GM12878 (cell line): ENCODE data around the gene MORC1. TPM values are rescaled to one million over a fixed set of nuclear protein-coding genes. Genes with fewer than 3 reads are reported as not detected.

Experiments
- ATAC-seq: fragments of 200-7000 bp; cut with Tn5 transposase; 3 replicates; pipeline ENCODE4 v1.9.1; 2020; ENCODE audit warnings: mild to moderate bottlenecking, moderate library complexity
- BruUV-seq: library from RNA; stranded (reverse); fragments of 400-500 nt; replicated peaks from 2 replicates; lab custom pipeline; 2021; lab: Mats Ljungman, UMichigan
- CTCF ChIA-PET: fragments of 300-600 bp; sonication (Branson Sonifier 250); formaldehyde crosslinking; extraction: SDS; loops from one replicate; lab custom pipeline; 2021; ENCODE audit warnings: inconsistent platforms; lab: Yijun Ruan, JAX
- POLR2A ChIA-PET: fragments of 350-600 bp; formaldehyde crosslinking; extraction: SDS; loops from one replicate; lab custom pipeline; 2021; ENCODE audit warnings: inconsistent platforms; lab: Charles Lee
- RAD21 ChIA-PET: fragments of 300-600 bp; sonication (Branson Sonifier 250); formaldehyde crosslinking; loops from one replicate; lab custom pipeline; 2023; ENCODE audit warnings: antibody characterized with exemption; ENCODE audit not compliant: unreplicated experiment; lab: Charles Lee
- SMC1A ChIA-PET: fragments of 300-600 bp; sonication (Branson Sonifier 250); formaldehyde crosslinking; loops from one replicate; lab custom pipeline; 2023; ENCODE audit not compliant: unreplicated experiment, uncharacterized antibody; lab: Charles Lee
- DNase-seq: peaks from one replicate; pipeline ENCODE4 v3.0.0-alpha.2; 2011; ENCODE audit warnings: low read depth, low spot score
- FAIRE-seq: peaks from 3 replicates; lab custom pipeline; 2011; peaks lifted over from hg19 to GRCh38; lab: Jason Lieb, UNC
- H2AFZ ChIP-seq: 2 replicates; pipeline ENCODE4 v1.6.0; 2011; ENCODE audit warnings: low read depth, low read length, control low read depth; ENCODE audit not compliant: control insufficient read depth
- H3K27ac ChIP-seq: 2 replicates; pipeline ENCODE4 v1.5.1; 2011; ENCODE audit warnings: control low read depth; ENCODE audit not compliant: control insufficient read depth, insufficient read depth
- H3K27me3 ChIP-seq, 2 experiments: replicated peaks in 1 of 2; 2 replicates each; pipeline versions ENCODE4 v1.6.0 to v1.6.1; 2011; ENCODE audit warnings: low read length in 1 of 2; ENCODE audit not compliant: control insufficient read depth in 2 of 2, insufficient read depth in 2 of 2
- H3K36me3 ChIP-seq, 2 experiments: 2 replicates each; pipeline ENCODE4 v1.5.1; 2011; ENCODE audit warnings: low read length in 1 of 2; ENCODE audit not compliant: control insufficient read depth in 2 of 2, insufficient read depth in 2 of 2
- H3K4me1 ChIP-seq: 2 replicates; pipeline ENCODE4 v1.6.1; 2011; ENCODE audit warnings: mild to moderate bottlenecking, low read length, moderate library complexity, mixed read lengths; ENCODE audit not compliant: control insufficient read depth, insufficient read depth
- H3K4me2 ChIP-seq: 2 replicates; pipeline ENCODE4 v1.6.0; 2011; ENCODE audit warnings: control low read depth; ENCODE audit not compliant: control insufficient read depth, insufficient read depth
- H3K4me3 ChIP-seq: fragments of 200-600 bp; sonication (generic); 2 replicates; pipeline ENCODE4 v1.5.1; 2016
- H3K79me2 ChIP-seq: 2 replicates; pipeline ENCODE4 v1.6.0; 2011; ENCODE audit warnings: low read length; ENCODE audit not compliant: control insufficient read depth, insufficient read depth
- H3K9ac ChIP-seq: 2 replicates; pipeline ENCODE4 v1.8.0; 2011; ENCODE audit warnings: low read length, control low read depth, mixed read lengths; ENCODE audit not compliant: control insufficient read depth, insufficient read depth
- H3K9me3 ChIP-seq: replicated peaks from 3 replicates; pipeline ENCODE4 v1.5.1; 2011; ENCODE audit warnings: mild to moderate bottlenecking, low read length; ENCODE audit not compliant: control insufficient read depth, insufficient read depth
- H4K20me1 ChIP-seq: 2 replicates; pipeline ENCODE4 v1.6.0; 2011; ENCODE audit not compliant: control insufficient read depth, insufficient read depth
- CHD2 ChIP-seq: IDR thresholded peaks from 2 replicates; pipeline ENCODE4 v1.6.1; 2011; ENCODE audit warnings: low read depth, low read length, improper control_type of control experiment, borderline replicate concordance
- GABPA ChIP-seq: IDR thresholded peaks from 2 replicates; pipeline ENCODE4 v1.6.1; 2014; ENCODE audit warnings: antibody characterized with exemption, low read depth, mild to moderate bottlenecking, inconsistent platforms
- KDM1A ChIP-seq: fragments of 200-600 bp; sonication (generic); IDR thresholded peaks from 2 replicates; pipeline ENCODE4 v1.6.1; 2016; ENCODE audit warnings: borderline replicate concordance
- NFIC ChIP-seq: IDR thresholded peaks from 2 replicates; pipeline ENCODE4 v1.6.1; 2012; ENCODE audit warnings: low read depth, mild to moderate bottlenecking, inconsistent platforms, low read length, moderate library complexity
- SMC3 ChIP-seq: IDR thresholded peaks from 2 replicates; pipeline ENCODE4 v1.6.1; 2011; ENCODE audit warnings: low read length, improper control_type of control experiment, borderline replicate concordance
- TCF3 ChIP-seq: IDR thresholded peaks from 2 replicates; pipeline ENCODE4 v1.6.1; 2012; ENCODE audit warnings: low read depth, mild to moderate bottlenecking, low read length, borderline replicate concordance; ENCODE audit not compliant: insufficient read depth
- WGBS: methylation state at CpG from one replicate; pipeline ENCODE4 v1.1.6; 2016; ENCODE audit warnings: low lambda C conversion rate; ENCODE audit not compliant: insufficient replicate concordance, insufficient coverage; ENCODE audit errors: missing lambda C conversion rate; 5-methylcytosine and 5-hydroxymethylcytosine counted together
- in situ Hi-C: fragments of 300-500 bp; cut with MboI; formaldehyde crosslinking; loops from 9 replicates; pipeline ENCODE4 v1.14.3; 2018; ENCODE audit warnings: mixed read lengths
- intact Hi-C: fragments of 100-400 bp; cut with micrococcal nuclease; formaldehyde crosslinking; loops from one replicate; pipeline ENCODE4 v1.14.2; 2022; ENCODE audit not compliant: unreplicated experiment
- polyA plus RNA-seq, 11 experiments: library from polyadenylated mRNA; depleted of rRNA in 4 of 11; unstranded in 6 of 11; stranded (reverse) in 5 of 11; fragments of >200 nt; fragmentation: Nextera tagmentation in 4 of 11; fragmentation: Illumina TruSeq in 1 of 11; extraction: Ambion mirVana in 4 of 11; extraction: Trizol in 1 of 11; gene quantifications; 1 replicate in 1 of 11; 2 replicates in 10 of 11; pipeline versions ENCODE4 v1.2.1 to v1.2.3, GENCODE V29; 2011 to 2016; ENCODE audit warnings: inconsistent platforms in 2 of 11, missing spikeins in 2 of 11, low read depth in 1 of 11
- total RNA-seq, 4 experiments: library from RNA; depleted of rRNA in 3 of 4; stranded (reverse); fragments of >200 nt in 3 of 4; fragmentation: Illumina TruSeq in 1 of 4; extraction: Trizol in 1 of 4; gene quantifications; 2 replicates each; pipeline versions ENCODE4 v1.2.1 to v1.2.3, GENCODE V29; 2013 to 2021
- TF ChIP-seq, protein P1 (sequence below): IDR thresholded peaks from 2 replicates; pipeline ENCODE4 v1.6.1; 2012; ENCODE audit warnings: low read depth, low read length, improper control_type of control experiment

The MORC1 gene
- total and polyA plus RNA-seq, 10 of the 15 experiments (the other 5 are each of a cell fraction or from before 2014, with no cell fraction given) = 0.18 TPM; not detected in 9

GRCh38 chr3:109112946-109113760 lies 4.8 kb downstream of the MORC1 start:
- H3K4me1 ChIP-seq = no peaks in the 10 kb centered on the region
- no peaks in the 10 kb centered on the region for H3K9me3 ChIP-seq
- SMC1A ChIA-PET = interaction anchor here (1.0 to 1.4 kb wide), 4 partner anchors 13 to 89 kb away, joined by 3 to 5 read pairs (median 3); no protein-coding TSS in a partner anchor
- no peaks in the 10 kb centered on the region for H4K20me1 ChIP-seq
- H3K9ac ChIP-seq = no peak overlapping the region
- DNase-seq (no peak), FAIRE-seq (no peak), ATAC-seq (no peak)
- WGBS = 8% methylated on average over 4 of the region's 4 CpGs
- H3K36me3 ChIP-seq = no peaks in the 10 kb centered on the region
- CTCF ChIA-PET = interaction anchor here (0.6 kb wide), 1 partner anchor 9 kb away, joined by 4 read pairs; no protein-coding TSS in a partner anchor
- no TSS peak for BruUV-seq
- no peak overlapping the region for H3K4me2 ChIP-seq
- no peak for TF ChIP-seq CHD2
- TF ChIP-seq NFIC = no peak
- no peak for TF ChIP-seq TCF3
- TF ChIP-seq GABPA = no peak
- no peak for TF ChIP-seq KDM1A
- TF ChIP-seq SMC3 = no peak
- TF ChIP-seq, protein P1, sequence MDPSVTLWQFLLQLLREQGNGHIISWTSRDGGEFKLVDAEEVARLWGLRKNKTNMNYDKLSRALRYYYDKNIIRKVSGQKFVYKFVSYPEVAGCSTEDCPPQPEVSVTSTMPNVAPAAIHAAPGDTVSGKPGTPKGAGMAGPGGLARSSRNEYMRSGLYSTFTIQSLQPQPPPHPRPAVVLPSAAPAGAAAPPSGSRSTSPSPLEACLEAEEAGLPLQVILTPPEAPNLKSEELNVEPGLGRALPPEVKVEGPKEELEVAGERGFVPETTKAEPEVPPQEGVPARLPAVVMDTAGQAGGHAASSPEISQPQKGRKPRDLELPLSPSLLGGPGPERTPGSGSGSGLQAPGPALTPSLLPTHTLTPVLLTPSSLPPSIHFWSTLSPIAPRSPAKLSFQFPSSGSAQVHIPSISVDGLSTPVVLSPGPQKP = no peak
- H3K27ac ChIP-seq = no peak overlapping the region
- intact Hi-C loops (no loop called here), in situ Hi-C loops (no loop called here)
- RAD21 ChIA-PET = no interaction called here
- POLR2A ChIA-PET = no interaction called here
- H3K4me3 ChIP-seq = no peak overlapping the region
- H3K27me3 ChIP-seq = no peaks in the 10 kb centered on the region; a peak in 1 of 4 replicates
- no peak overlapping the region for H2AFZ ChIP-seq
- H3K79me2 ChIP-seq = no peaks in the 10 kb centered on the region
